ENCODE results near the gene SETD2. TPM values are rescaled to one million over a fixed set of nuclear protein-coding genes. Genes with fewer than 3 reads are reported as not detected.
A peak's percentile ranks its signal among the peaks of the same experiment; 100 is the strongest.

SETD2 gene
- total and polyA plus RNA-seq, 5 donors: 10.3 to 35.6 (median 32.0) TPM

DNA sequence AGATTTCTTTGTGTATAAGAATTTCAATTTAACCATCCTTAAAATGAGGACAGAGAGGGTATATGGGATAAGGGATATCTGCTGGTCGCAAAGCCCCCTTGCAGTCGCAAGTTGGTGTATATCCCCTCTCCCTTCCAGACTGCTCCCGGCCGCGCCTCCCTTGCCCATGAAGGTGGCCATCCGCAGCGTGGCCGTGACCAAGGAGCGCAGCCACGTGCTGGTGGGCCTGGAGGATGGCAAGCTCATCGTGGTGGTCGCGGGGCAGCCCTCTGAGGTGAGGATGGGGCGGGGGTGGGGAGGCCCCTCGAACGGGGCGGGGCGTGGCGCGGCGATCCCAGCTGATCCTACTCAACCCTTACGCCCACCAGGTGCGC is 155.1 kb downstream of the SETD2 start:
- Histone ChIP-seq H3K27me3 (ENCODE audit: control insufficient read depth, insufficient read depth) (no peaks in the 10 kb centered on the region), H3K27ac (ENCODE audit: low read length) (no peak overlapping the region), H3K4me1 (ENCODE audit: control insufficient read depth, insufficient read depth, low read length) (no peaks in the 10 kb centered on the region), H3K9me3 (ENCODE audit: control insufficient read depth, low read length) (no peaks in the 10 kb centered on the region), H3K4me3 (ENCODE audit: low read length) (peak overlapping the region; percentile 46)
- intact Hi-C loops (cut with DNase I): loop anchor here in 2 of 4 donors (10.0 kb wide), 1 partner anchor 304 kb away; the partner anchor contains the start of gene TMIE (in 2 of the 2)
- ATAC-seq (peak in 1 of 2 donors; percentile 1), DNase-seq (no peak)
- 27% methylated on average over 22 of the region's 23 CpGs for WGBS

DNA sequence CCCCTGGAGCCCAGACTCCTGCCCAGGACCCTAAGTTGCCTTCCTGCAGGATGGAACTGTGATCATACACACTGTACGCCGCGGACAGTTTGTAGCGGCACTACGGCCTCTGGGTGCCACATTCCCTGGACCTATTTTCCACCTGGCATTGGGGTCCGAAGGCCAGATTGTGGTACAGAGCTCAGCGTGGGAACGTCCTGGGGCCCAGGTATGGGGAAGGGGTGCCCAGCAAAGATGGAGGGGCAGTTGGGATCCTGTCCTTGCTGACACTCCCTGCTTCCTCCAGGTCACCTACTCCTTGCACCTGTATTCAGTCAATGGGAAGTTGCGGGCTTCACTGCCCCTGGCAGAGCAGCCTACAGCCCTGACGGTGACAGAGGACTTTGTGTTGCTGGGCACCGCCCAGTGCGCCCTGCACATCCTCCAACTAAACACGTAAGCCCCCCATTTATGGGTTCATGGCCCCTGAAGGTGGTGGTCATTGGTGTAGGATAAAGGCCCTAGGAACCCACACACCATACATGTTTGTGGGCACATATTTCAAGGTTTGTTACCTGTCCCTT is 155.6 kb downstream of the SETD2 start:
- intact Hi-C loops (cut with DNase I): loop anchor here in 2 of 4 donors (10.0 kb wide), 1 partner anchor 304 kb away; the partner anchor contains the start of gene TMIE (in 2 of the 2)
- no peak for ATAC-seq
- H3K27ac ChIP-seq (ENCODE audit: low read length): no peak overlapping the region
- no peaks in the 10 kb centered on the region for H3K27me3 ChIP-seq (ENCODE audit: control insufficient read depth, insufficient read depth)
- DNase-seq: peak in 2 of 3 donors; percentile 13 to 58
- no peak overlapping the region for H3K4me3 ChIP-seq (ENCODE audit: low read length)
- no peaks in the 10 kb centered on the region for H3K4me1 ChIP-seq (ENCODE audit: control insufficient read depth, insufficient read depth, low read length)
- H3K9me3 ChIP-seq (ENCODE audit: control insufficient read depth, low read length): no peaks in the 10 kb centered on the region
- 94% methylated on average over 13 of the region's 13 CpGs for WGBS

DNA sequence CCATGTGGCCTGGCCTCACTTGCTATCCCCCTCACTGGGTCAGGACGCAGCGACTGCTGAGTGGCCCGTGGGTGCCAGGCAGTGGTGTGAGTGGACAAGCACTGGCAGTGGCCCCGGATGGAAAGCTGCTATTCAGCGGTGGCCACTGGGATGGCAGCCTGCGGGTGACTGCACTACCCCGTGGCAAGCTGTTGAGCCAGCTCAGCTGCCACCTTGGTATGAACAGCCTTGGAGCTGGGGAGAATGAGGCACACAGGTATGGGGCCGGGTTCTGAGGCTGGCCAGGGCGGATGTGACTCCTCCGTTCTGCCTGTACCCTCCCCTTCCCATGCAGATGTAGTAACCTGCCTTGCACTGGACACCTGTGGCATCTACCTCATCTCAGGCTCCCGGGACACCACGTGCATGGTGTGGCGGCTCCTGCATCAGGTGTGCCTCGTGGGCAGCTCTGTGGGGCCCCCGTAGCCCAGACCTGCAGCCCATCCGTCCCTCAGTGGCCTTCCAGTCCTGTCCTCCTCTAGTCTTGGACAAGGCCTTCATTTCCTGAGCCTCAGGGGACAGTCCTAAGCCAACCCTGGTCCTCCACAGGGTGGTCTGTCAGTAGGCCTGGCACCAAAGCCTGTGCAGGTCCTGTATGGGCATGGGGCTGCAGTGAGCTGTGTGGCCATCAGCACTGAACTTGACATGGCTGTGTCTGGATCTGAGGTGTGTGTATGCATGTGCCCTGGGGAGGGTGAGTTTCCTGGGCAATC is 156.3 kb downstream of the SETD2 start:
- DNase-seq (peak; percentile 17 to 55 (median 43)), ATAC-seq (no peak)
- WGBS: 88% methylated on average over 16 of the region's 16 CpGs
- Histone ChIP-seq H3K9me3 (ENCODE audit: control insufficient read depth, low read length) (no peaks in the 10 kb centered on the region), H3K27ac (ENCODE audit: low read length) (no peak overlapping the region), H3K4me3 (ENCODE audit: low read length) (no peak overlapping the region), H3K27me3 (ENCODE audit: control insufficient read depth, insufficient read depth) (no peaks in the 10 kb centered on the region), H3K4me1 (ENCODE audit: control insufficient read depth, insufficient read depth, low read length) (no peaks in the 10 kb centered on the region)
- intact Hi-C loops (cut with DNase I): loop anchor here in 2 of 4 donors (10.0 kb wide), 1 partner anchor 303 kb away; the partner anchor contains the start of gene TMIE (in 2 of the 2)

DNA sequence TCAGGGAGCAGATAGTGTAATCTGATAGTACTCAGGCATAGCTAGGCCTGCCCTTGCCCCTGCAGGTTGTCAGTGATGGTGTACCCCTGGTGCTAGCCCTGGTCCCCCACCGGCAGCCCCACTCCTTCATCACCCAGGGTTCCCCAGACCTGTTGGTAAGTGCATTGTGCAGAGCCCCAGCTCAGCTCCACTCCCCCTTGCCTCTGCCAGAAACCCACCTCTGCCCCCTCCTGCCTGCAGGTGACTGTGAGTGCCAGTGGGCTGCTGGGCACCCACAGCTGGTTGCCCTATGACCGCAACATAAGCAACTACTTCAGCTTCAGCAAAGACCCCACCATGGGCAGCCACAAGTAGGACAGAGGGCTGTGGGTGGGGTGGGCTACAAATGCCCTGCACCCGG is 156.9 kb downstream of the SETD2 start:
- Histone ChIP-seq H3K27ac (ENCODE audit: low read length) (no peak overlapping the region), H3K27me3 (ENCODE audit: control insufficient read depth, insufficient read depth) (no peaks in the 10 kb centered on the region), H3K4me1 (ENCODE audit: control insufficient read depth, insufficient read depth, low read length) (no peaks in the 10 kb centered on the region), H3K9me3 (ENCODE audit: control insufficient read depth, low read length) (no peaks in the 10 kb centered on the region), H3K4me3 (ENCODE audit: low read length) (no peak overlapping the region)
- intact Hi-C loops (cut with DNase I): loop anchor here in 2 of 4 donors (10.0 kb wide), 1 partner anchor 302 kb away; the partner anchor contains the start of gene TMIE (in 2 of the 2)
- DNase-seq (peak in 1 of 3 donors; percentile 39), ATAC-seq (no peak)
- 80% methylated on average over 3 of the region's 3 CpGs for WGBS

DNA sequence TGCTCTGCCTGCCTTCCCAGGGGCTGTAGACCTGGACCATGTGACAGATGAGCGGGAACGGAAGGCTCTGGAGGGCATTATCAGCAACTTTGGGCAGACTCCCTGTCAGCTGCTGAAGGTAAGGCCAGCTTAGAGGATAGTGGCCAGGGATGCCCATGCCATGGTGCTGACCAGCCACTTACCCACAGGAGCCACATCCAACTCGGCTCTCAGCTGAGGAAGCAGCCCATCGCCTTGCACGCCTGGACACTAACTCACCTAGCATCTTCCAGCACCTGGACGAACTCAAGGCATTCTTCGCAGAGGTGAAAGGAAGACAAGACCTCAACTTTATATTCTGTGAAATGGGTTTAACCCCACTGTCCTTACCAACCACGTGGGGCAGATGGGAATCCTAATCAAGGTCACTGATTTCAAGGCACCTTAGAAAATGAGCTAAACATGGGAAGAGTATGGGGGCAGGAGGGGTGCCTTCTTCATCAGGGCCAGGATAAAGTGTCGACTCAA is 157.7 kb downstream of the SETD2 start:
- intact Hi-C loops (cut with DNase I): loop anchor here in 2 of 4 donors (10.0 kb wide), 1 partner anchor 301 kb away; the partner anchor contains the start of gene TMIE (in 2 of the 2)
- no peak for ATAC-seq
- no peak overlapping the region for H3K4me3 ChIP-seq (ENCODE audit: low read length)
- DNase-seq: peak in 1 of 3 donors; percentile 28
- WGBS: 88% methylated on average over 9 of the region's 9 CpGs
- H3K9me3 ChIP-seq (ENCODE audit: control insufficient read depth, low read length): no peaks in the 10 kb centered on the region
- H3K4me1 ChIP-seq (ENCODE audit: control insufficient read depth, insufficient read depth, low read length): no peaks in the 10 kb centered on the region
- no peak overlapping the region for H3K27ac ChIP-seq (ENCODE audit: low read length)
- no peaks in the 10 kb centered on the region for H3K27me3 ChIP-seq (ENCODE audit: control insufficient read depth, insufficient read depth)

DNA sequence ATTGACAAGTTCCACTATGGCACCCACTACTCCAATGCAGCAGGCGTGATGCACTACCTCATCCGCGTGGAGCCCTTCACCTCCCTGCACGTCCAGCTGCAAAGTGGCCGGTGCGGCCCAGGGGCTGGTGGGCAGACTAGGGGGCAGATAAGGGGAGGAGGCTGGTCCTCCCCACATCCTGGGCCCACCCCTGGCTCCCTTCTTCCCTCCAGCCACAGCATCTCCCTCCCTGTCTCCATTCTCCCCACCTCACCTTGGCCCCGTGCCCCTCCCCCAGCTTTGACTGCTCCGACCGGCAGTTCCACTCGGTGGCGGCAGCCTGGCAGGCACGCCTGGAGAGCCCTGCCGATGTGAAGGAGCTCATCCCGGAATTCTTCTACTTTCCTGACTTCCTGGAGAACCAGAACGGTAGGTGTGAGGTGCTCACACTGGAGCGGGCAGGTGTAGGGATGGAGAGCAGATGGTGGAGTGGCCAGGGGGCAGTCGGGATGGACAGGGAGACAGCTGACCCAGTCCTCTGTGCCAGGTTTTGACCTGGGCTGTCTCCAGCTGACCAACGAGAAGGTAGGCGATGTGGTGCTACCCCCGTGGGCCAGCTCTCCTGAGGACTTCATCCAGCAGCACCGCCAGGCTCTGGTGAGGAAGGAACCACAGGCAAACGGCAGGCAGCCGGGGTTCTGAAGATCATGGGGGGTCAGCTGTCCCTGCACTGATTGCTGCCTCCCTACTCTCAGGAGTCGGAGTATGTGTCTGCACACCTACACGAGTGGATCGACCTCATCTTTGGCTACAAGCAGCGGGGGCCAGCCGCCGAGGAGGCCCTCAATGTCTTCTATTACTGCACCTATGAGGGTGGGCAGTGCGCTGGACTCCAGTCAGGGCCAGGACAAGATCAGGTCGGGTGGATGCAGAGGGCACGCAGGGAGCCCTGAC is 158.4 kb downstream of the SETD2 start:
- ATAC-seq: no peak
- 79% methylated on average over 32 of the region's 32 CpGs for WGBS
- Histone ChIP-seq H3K9me3 (ENCODE audit: control insufficient read depth, low read length) (no peaks in the 10 kb centered on the region), H3K27ac (ENCODE audit: low read length) (no peak overlapping the region), H3K4me3 (ENCODE audit: low read length) (no peak overlapping the region), H3K27me3 (ENCODE audit: control insufficient read depth, insufficient read depth) (no peaks in the 10 kb centered on the region), H3K4me1 (ENCODE audit: control insufficient read depth, insufficient read depth, low read length) (no peaks in the 10 kb centered on the region)
- intact Hi-C loops (cut with DNase I): loop anchor here in 2 of 4 donors (10.0 kb wide), 1 partner anchor 301 kb away; the partner anchor contains the start of gene TMIE (in 2 of the 2)
- peak; percentile 12 to 53 (median 50) for DNase-seq

DNA sequence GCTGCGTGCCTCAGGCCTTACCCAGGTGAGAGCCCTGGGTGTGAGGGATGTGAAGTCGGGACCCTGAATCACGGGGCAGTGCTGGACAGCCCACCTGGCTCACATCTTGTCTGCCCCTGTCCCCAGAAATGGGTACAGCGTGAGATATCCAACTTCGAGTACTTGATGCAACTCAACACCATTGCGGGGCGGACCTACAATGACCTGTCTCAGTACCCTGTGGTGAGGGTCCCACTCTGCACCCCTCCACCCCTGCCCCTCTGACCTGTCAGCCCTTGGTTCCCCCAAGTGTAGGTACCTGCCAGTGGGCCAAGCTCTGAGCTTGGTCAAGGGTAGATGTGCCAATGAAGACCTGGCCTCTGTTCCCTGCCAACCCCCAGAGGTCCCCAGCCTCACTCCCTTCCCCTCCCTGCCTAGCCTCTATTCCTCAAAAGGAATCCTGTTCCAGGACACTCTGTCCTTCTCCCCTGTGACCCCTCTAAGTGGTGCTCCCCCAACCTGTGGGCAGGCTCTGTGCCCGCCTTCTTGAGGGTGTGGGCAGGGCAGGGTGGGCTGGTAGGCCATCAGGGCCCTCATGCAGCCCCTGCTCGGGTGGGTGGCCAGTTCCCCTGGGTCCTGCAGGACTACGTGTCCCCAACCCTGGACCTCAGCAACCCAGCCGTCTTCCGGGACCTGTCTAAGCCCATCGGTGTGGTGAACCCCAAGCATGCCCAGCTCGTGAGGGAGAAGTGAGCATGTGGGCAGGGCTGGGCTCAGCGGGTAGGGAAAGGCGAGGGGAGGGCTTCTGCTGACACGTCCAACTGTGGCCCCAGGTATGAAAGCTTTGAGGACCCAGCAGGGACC is 159.3 kb downstream of the SETD2 start:
- ATAC-seq: no peak
- no peak overlapping the region for H3K4me3 ChIP-seq (ENCODE audit: low read length)
- intact Hi-C loops (cut with DNase I): loop anchor here in 2 of 4 donors (10.0 kb wide), 1 partner anchor 300 kb away; the partner anchor contains the start of gene TMIE (in 2 of the 2)
- peak in 1 of 3 donors; percentile 53 for DNase-seq
- H3K9me3 ChIP-seq (ENCODE audit: control insufficient read depth, low read length): no peaks in the 10 kb centered on the region
- no peak overlapping the region for H3K27ac ChIP-seq (ENCODE audit: low read length)
- H3K27me3 ChIP-seq (ENCODE audit: control insufficient read depth, insufficient read depth): no peaks in the 10 kb centered on the region
- no peaks in the 10 kb centered on the region for H3K4me1 ChIP-seq (ENCODE audit: control insufficient read depth, insufficient read depth, low read length)
- 94% methylated on average over 17 of the region's 17 CpGs for WGBS

DNA sequence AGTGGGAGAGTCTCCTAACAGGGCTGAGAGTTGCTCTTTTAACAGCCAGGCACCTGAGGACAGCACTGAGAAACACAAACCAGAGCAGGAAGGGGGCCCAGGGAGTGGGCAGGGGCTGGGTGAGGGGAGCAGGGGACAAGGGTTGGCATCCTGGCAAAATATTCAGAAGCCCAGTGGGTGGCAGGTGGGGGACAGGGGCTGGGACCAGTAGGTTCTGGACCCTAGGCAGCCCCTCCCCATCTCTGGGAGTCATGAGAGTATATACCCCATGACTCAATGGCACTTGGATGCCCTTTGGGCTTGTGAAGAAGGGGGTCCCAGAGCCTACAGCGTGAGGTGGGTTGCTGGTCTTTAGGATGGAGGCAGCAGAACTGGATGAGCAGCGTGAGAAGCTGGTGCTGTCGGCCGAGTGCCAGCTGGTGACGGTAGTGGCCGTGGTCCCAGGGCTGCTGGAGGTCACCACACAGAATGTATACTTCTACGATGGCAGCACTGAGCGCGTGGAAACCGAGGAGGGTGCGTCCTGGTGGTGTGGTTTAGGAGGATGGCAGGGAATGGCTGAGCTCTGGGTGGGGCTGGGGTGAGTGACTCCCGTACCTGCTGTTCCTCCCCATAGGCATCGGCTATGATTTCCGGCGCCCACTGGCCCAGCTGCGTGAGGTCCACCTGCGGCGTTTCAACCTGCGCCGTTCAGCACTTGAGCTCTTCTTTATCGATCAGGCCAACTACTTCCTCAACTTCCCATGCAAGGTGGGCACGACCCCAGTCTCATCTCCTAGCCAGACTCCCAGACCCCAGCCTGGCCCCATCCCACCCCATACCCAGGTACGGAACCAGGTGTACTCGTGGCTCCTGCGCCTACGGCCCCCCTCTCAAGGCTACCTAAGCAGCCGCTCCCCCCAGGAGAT is 160.2 kb downstream of the SETD2 start:
- Histone ChIP-seq H3K27me3 (ENCODE audit: control insufficient read depth, insufficient read depth) (no peaks in the 10 kb centered on the region), H3K9me3 (ENCODE audit: control insufficient read depth, low read length) (no peaks in the 10 kb centered on the region), H3K4me1 (ENCODE audit: control insufficient read depth, insufficient read depth, low read length) (no peaks in the 10 kb centered on the region), H3K4me3 (ENCODE audit: low read length) (no peak overlapping the region), H3K27ac (ENCODE audit: low read length) (no peak overlapping the region)
- WGBS: 96% methylated on average over 27 of the region's 27 CpGs
- ATAC-seq (no peak), DNase-seq (peak in 2 of 3 donors; percentile 16 to 40)
- intact Hi-C loops (cut with DNase I): loop anchor here in 2 of 4 donors (10.0 kb wide), 1 partner anchor 299 kb away; the partner anchor contains the start of gene TMIE (in 2 of the 2)

DNA sequence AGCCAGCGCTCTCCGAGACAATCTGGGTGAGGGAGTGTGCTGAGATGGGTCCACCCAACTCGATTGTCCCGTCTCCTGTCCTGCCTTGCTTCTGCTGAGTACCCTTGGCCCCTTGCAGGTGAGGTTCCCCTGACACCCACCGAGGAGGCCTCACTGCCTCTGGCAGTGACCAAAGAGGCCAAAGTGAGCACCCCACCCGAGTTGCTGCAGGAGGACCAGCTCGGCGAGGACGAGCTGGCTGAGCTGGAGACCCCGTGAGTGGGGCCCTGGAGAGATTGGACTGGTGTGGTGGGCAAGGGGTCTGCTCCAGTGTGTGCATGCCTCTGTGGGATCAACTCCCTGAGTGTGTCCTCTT is 160.9 kb downstream of the SETD2 start:
- 90% methylated on average over 10 of the region's 10 CpGs for WGBS
- Histone ChIP-seq H3K4me3 (ENCODE audit: low read length) (no peak overlapping the region), H3K4me1 (ENCODE audit: control insufficient read depth, insufficient read depth, low read length) (no peaks in the 10 kb centered on the region), H3K27me3 (ENCODE audit: control insufficient read depth, insufficient read depth) (no peaks in the 10 kb centered on the region), H3K9me3 (ENCODE audit: control insufficient read depth, low read length) (no peaks in the 10 kb centered on the region), H3K27ac (ENCODE audit: low read length) (no peak overlapping the region)
- DNase-seq (no peak), ATAC-seq (no peak)
- intact Hi-C loops (cut with DNase I): loop anchor here in 2 of 4 donors (10.0 kb wide), 1 partner anchor 298 kb away; the partner anchor contains the start of gene TMIE (in 2 of the 2)

All from right cardiac atrium (tissue), 5 donors.